ENCODE results near the gene NUDT21. TPM values are rescaled to one million over a fixed set of nuclear protein-coding genes. Genes with fewer than 3 reads are reported as not detected.

The NUDT21 gene
- total and polyA plus RNA-seq, 2 of the 8 experiments (the other 6 are each of a cell fraction or from before 2014, with no cell fraction given), result 78.1 to 277 TPM

DNA sequence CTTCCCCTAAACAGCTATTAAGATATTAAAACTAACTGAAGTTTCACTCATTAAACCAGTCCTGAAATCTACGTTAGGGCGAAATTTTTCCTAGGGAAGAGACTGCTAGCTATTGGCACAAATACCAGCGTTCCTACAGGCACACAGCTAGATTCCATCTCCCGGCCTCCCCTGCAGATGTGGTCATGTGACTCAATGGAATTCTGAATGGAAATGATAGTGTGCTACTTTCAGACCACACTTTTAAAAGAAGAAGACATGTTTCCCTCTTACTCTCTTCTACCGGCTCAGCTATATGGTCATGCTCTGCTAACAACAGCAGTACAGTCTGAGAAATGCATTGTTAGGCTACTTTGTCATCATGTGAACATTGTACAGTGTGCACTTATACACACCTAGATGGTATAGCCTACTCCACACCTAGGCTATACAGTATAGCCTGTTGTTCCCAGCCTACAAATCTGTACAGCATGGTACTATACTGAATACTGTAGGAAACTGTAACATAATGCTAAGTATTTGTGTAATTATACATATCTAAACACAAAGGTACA lies 31.6 kb upstream of the NUDT21 start (continued):
- TF ChIP-seq, protein P1, sequence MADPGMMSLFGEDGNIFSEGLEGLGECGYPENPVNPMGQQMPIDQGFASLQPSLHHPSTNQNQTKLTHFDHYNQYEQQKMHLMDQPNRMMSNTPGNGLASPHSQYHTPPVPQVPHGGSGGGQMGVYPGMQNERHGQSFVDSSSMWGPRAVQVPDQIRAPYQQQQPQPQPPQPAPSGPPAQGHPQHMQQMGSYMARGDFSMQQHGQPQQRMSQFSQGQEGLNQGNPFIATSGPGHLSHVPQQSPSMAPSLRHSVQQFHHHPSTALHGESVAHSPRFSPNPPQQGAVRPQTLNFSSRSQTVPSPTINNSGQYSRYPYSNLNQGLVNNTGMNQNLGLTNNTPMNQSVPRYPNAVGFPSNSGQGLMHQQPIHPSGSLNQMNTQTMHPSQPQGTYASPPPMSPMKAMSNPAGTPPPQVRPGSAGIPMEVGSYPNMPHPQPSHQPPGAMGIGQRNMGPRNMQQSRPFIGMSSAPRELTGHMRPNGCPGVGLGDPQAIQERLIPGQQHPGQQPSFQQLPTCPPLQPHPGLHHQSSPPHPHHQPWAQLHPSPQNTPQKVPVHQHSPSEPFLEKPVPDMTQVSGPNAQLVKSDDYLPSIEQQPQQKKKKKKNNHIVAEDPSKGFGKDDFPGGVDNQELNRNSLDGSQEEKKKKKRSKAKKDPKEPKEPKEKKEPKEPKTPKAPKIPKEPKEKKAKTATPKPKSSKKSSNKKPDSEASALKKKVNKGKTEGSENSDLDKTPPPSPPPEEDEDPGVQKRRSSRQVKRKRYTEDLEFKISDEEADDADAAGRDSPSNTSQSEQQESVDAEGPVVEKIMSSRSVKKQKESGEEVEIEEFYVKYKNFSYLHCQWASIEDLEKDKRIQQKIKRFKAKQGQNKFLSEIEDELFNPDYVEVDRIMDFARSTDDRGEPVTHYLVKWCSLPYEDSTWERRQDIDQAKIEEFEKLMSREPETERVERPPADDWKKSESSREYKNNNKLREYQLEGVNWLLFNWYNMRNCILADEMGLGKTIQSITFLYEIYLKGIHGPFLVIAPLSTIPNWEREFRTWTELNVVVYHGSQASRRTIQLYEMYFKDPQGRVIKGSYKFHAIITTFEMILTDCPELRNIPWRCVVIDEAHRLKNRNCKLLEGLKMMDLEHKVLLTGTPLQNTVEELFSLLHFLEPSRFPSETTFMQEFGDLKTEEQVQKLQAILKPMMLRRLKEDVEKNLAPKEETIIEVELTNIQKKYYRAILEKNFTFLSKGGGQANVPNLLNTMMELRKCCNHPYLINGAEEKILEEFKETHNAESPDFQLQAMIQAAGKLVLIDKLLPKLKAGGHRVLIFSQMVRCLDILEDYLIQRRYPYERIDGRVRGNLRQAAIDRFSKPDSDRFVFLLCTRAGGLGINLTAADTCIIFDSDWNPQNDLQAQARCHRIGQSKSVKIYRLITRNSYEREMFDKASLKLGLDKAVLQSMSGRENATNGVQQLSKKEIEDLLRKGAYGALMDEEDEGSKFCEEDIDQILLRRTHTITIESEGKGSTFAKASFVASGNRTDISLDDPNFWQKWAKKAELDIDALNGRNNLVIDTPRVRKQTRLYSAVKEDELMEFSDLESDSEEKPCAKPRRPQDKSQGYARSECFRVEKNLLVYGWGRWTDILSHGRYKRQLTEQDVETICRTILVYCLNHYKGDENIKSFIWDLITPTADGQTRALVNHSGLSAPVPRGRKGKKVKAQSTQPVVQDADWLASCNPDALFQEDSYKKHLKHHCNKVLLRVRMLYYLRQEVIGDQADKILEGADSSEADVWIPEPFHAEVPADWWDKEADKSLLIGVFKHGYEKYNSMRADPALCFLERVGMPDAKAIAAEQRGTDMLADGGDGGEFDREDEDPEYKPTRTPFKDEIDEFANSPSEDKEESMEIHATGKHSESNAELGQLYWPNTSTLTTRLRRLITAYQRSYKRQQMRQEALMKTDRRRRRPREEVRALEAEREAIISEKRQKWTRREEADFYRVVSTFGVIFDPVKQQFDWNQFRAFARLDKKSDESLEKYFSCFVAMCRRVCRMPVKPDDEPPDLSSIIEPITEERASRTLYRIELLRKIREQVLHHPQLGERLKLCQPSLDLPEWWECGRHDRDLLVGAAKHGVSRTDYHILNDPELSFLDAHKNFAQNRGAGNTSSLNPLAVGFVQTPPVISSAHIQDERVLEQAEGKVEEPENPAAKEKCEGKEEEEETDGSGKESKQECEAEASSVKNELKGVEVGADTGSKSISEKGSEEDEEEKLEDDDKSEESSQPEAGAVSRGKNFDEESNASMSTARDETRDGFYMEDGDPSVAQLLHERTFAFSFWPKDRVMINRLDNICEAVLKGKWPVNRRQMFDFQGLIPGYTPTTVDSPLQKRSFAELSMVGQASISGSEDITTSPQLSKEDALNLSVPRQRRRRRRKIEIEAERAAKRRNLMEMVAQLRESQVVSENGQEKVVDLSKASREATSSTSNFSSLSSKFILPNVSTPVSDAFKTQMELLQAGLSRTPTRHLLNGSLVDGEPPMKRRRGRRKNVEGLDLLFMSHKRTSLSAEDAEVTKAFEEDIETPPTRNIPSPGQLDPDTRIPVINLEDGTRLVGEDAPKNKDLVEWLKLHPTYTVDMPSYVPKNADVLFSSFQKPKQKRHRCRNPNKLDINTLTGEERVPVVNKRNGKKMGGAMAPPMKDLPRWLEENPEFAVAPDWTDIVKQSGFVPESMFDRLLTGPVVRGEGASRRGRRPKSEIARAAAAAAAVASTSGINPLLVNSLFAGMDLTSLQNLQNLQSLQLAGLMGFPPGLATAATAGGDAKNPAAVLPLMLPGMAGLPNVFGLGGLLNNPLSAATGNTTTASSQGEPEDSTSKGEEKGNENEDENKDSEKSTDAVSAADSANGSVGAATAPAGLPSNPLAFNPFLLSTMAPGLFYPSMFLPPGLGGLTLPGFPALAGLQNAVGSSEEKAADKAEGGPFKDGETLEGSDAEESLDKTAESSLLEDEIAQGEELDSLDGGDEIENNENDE (IDR thresholded peaks at IDR 0.05; ENCODE audit: insufficient replicate concordance, low read length), result no peak
- TF ChIP-seq EGR1 (IDR thresholded peaks at IDR 0.05; ENCODE audit: borderline replicate concordance, low read depth, low read length) (no peak), JUN (IDR thresholded peaks at IDR 0.05; ENCODE audit: low read depth, low read length) (no peak), SIRT6 (IDR thresholded peaks at IDR 0.05; ENCODE audit: low read length) (no peak), RNF2 (IDR thresholded peaks at IDR 0.05; ENCODE audit: borderline replicate concordance, low read depth, low read length, missing control alignments, poor library complexity, severe bottlenecking) (no peak), ZNF274 (IDR thresholded peaks at IDR 0.05; ENCODE audit: borderline replicate concordance, extremely low read depth, low read length) (no peak), TAF1 (IDR thresholded peaks at IDR 0.05; ENCODE audit: low read depth, low read length) (no peak)
- TF ChIP-seq, protein P2, sequence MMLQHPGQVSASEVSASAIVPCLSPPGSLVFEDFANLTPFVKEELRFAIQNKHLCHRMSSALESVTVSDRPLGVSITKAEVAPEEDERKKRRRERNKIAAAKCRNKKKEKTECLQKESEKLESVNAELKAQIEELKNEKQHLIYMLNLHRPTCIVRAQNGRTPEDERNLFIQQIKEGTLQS (IDR thresholded peaks at IDR 0.05; ENCODE audit: insufficient read depth, low read depth, low read length), result no peak
- TF ChIP-seq, protein P3, sequence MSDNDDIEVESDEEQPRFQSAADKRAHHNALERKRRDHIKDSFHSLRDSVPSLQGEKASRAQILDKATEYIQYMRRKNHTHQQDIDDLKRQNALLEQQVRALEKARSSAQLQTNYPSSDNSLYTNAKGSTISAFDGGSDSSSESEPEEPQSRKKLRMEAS (IDR thresholded peaks at IDR 0.05), result no peak

Data from H1 (cell line).